HG03378 (cell line): Measurements from ENCODE around the gene AGAP6.
A peak's percentile ranks its signal among the peaks of the same experiment; 100 is the strongest.
"Not testable (repeated sequence)": the region's sequence is repeated elsewhere in the genome, so short reads cannot be mapped to it uniquely, and the experiment has no call there.

Source experiments
- ATAC-seq: cut with Tn5 transposase; IDR thresholded peaks from one replicate; pipeline ENCODE4 v1.9.1; 2021; ENCODE audit warnings: mild to moderate bottlenecking, moderate library complexity; ENCODE audit not compliant: unreplicated experiment

AGAP6 gene

DNA sequence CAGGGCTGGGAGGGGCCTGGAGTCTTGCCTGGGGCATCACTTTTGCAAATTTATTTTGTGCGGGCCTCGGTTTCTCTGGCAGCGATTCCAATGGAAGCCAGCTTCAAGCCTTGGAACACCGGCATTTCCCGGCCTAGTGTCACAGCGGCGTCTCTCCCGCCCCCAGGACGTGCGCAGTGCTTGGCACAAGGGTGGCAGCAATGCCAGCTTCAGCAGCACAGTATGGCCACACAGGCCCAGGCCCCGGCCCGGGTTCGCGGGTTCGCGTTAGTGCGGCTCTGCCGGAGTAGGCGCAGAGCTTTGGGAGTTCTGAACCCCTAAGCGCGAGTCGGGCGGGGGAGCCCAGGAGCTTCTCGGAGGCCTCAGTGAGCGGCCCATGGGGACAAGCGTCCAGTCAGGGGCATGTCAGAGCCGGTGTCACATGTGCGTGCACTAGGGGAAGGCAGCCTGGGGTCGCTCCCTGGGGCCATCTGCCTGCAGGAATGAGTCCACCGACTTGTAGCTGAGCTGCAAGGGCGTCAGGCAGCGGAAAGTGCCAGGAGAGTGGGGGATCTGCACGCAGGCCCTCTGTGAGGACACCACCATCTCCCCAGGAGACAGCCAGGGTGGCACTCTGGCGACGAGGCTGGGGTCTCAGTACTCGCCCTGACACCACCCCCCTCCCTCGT, 36.6 kb downstream of the AGAP6 start:
- not testable (repeated sequence) for ATAC-seq

DNA sequence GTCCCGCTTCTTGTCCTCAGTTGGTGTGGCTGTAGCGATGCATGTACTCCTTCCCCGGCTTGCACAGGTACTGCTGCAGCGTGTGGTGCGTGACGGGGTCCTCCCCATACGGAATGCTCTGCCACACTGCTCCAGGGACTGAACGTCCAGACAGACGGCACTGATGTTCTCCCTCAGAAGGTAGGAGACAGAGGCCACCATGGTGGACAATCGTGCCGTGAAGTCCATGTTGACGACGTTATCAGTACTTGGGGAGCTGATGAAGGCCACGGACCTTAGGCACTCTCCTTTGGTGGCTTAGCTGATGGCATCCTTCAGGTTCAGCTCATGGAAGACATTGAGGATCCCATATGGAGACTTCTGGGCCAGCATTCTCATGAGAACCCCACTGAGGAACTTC, 37.4 kb downstream of the AGAP6 start:
- no peak for ATAC-seq

DNA sequence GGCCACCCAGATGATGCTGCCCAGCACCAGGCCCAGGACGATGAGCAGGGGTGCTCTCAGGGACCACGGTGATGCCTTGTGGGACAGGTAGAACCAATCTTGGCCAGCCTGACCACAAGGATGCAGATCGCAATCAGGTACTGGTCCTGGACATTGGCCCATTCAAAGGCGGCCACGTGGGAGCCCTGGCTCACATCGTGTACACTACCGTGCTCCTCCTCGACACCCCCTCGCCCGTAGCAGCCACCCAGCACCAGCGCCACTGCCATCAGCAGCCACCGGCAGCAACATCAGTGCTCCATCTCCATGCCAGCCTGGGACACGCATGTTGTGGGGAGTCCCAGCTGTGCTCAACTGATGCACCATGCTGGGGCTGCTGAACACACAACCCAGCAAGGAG, 39.0 kb downstream of the AGAP6 start:
- ATAC-seq: no peak

DNA sequence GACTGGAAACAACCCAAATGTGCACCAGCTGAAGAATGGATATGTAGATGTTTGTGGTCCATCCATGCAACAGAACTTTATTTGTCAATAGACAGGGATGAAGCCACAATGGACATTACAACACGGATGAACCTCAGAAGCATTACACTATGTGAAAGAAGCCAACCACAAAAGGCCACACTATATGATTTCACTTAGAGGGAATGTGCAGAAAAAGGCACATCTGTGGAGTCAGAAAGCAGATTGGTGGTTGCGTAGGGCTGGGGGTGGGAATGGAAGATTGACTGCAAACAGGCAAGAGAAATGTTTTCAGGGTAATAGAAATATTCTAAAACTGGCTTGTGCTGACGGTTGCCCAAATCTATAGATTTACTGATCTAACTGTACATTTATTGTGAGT, 45.3 kb downstream of the AGAP6 start:
- no peak for ATAC-seq

DNA sequence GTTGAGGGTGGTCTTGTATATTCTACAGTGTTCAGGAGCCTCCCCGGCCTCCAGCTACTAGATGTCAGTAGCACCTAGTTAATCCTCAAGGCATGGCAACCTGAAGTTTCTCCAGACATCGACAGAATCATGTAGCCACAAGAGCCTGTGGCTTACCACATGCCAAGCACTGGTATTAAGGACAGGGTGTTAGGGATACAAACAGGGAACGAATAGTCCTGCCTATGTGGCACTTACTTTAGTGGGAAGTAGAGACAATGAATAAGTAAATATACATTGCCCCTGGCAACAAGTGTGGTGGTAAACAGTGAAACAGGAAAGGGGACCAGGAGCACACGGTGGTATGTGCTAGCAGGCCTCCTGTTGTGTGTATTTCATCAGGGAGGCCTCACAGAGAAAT, 47.1 kb downstream of the AGAP6 start:
- ATAC-seq: not testable (repeated sequence)

DNA sequence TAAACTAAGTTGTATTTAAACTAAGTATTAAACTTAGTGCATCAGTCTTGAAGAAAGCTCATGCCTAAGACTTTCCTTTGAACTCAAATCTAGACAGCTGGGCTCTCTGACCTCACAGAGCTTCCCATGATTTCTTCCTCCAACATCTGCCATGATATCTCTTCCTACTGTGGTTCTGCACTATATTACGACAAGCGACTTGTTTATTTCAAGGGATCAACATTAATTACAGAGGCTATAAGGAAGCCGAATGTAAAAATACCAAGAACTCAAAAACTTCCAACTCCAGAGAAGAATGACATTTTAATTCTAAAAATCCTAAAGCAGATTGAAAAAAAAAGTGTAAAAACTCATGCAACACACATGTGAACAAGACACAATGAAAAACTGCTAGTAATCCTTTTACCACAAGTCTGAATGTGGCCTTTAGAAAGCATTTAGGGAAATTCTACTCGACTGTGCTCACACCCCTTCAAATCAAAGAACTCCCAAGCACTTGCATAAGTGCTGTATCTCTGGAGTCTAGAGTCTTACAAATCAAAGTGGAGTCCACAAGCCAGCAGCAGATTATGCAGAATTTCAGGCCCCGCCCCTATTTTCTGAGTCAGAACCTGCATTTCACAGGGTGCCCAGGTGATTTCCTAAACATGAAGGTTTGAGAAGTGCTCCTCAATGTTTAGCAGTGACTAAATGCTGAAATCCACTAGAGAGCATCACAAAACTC, 56.9 kb downstream of the AGAP6 start:
- ATAC-seq: no peak

DNA sequence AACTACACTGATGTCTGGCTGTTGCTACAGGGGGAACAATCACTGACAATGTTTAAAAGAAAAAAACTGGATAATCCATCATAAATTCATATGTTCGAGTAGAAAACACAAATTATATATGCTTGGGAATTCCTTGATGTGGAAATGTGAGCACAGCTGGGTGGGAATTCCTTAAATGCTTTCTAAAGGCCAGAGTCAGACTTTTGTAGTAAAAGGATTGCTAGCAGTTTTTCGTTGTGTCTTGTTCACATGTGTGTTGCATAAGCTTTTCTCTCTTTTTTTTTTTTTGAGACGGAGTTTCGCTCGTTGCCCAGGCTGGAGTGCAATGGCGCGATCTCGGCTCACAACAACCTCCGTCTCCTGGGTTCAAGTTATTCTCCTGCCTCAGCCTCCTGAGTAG, 58.3 kb downstream of the AGAP6 start:
- not testable (repeated sequence) for ATAC-seq

DNA sequence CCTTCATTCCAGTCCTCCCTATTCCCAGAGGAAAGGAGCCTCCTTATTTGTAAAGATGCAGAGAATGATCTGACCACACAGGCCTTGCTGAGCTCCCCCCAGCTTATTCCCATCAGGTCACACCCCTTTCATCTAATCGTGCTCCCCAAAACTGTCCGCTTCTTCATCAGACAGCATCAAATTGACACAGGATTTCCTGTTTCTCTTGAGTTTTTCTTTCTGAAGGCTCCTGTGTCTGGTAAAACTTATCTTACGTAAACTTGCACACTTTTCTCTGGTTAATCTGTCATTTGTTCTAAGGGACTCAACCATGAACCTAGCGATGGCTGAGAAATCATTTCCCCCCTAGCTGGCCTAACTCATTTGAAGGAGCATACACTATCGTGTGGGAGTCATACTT, 59.4 kb downstream of the AGAP6 start:
- not testable (repeated sequence) for ATAC-seq

DNA sequence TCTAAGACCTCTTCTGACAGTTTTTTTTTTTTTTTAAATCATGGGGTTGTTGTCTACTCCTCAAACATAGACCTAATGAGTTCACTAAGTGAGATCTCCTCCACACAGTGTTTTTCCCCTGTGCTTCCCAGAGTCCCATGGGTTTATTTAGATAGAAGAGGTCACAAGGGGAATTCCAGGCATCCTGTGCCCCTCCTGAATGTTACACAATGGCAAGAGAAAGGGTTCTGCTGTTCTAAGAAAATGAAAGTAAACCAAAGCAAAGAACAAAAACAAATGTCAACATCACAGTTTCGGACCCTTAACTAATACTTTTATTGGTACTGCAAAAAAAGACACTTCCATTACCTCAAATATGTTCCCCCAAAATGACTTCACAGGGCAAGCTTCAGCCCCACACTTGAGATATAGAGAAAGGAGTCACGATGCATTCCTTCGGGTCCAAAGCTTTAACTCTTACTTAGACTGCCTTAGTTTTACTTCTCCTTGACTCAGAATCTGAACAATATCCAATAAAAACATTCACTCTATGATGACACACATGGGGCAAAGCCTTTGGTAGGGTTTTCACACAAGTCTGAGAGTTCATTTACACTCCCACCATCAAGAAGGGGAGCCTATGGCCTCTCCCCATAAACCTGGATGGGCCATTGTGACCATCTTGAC, 63.9 kb downstream of the AGAP6 start:
- ATAC-seq: peak; percentile 74

DNA sequence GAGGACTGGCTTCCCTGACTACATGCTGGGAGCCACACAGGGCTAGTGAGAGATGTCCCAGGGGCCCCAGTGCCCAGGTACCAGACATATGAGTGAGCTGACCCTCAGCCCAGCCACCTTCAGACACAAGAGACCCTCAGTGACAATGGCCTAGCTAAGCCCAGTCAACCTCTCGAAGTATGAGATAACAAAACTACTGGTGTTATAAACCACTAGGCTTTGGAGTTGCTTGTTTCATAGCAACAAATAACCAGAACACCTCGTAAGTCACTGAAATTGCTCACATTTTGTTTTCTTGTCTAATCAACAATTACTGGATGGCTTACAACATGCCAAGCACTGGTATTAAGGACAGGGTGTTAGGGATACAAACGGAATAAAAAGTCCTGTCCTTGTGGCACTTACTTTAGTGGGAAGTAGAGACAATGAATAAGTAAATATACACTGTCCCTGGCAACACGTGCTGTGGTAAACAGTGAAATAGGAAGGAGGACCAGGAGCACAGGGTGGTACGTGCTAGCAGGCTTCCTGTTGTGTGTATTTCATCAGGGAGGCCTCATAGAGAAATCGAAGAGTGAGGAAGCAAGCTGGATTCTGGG, 64.7 kb downstream of the AGAP6 start:
- not testable (repeated sequence) for ATAC-seq

DNA sequence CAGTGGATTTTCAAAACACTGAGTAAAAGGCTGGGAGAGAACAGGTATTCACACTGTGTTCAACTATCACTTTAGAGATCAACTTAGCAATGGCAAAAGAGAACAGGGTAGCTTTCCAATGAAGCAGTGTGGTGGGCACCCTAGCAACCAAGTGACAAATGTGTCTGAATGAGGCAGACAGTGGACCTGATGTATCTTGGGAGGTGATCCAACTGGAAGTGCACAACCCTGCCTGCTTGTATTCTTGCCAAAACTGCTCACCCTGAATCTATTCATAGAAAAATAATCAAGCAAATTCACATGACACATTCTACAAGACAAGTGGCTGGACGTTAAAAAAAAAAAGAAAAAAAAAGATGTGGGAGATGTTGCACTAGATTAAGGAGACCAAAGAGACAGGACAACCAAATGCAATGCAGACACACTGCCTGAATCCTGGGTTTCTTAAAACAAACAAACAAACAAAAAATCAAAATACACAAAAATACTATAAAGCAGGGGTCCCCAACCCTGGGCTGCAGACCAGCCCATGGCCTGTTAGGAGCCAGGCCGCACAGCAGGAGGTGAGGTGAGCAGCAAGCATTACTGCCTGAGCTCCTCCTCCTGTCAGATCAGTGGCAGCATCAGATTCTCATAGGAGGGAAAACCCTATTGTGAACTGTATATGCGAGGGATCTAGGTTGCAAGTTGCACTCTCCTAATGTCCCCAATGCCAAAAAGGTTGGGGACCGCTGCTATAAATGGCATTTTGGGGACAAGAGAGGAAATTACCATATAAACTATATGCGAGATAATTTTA, 67.5 kb downstream of the AGAP6 start:
- ATAC-seq: not testable (repeated sequence)

DNA sequence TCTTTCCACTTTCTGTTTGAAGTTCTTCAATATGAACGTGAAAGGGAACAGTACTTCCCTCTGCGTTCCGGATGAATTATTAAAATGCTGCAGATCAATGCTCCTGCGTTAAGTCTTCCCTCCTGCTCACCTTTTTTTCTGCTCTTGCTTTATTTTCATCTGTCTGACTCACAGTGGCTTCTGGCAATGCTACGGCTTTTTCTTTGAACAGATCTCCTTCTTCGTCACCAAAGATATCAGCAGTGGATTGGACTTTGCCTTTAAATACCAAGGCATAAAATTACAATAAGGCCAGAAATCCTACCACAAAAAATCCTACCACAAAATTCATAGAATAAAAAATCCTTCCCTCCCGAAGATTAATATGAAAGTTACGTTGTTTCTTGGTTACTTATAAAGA, 68.4 kb downstream of the AGAP6 start:
- not testable (repeated sequence) for ATAC-seq

DNA sequence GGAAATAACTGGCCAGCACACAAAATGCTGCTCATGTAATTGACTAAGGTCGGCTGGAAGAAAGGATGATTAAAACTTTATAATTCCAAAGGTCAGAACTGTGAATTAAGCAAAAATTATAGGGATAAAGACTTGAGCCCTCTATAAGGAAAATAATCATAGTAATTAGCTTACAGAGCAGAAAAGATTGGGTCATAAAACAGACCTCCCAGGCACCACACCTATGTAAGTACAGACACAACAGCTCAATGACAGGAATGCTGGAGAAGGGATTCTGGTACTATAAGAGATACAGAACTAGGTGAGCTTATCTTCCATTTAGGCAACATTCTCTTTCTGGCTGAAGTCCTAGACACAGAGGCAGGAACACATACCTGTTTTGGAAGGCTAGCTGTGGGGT, 70.5 kb downstream of the AGAP6 start:
- not testable (repeated sequence) for ATAC-seq

DNA sequence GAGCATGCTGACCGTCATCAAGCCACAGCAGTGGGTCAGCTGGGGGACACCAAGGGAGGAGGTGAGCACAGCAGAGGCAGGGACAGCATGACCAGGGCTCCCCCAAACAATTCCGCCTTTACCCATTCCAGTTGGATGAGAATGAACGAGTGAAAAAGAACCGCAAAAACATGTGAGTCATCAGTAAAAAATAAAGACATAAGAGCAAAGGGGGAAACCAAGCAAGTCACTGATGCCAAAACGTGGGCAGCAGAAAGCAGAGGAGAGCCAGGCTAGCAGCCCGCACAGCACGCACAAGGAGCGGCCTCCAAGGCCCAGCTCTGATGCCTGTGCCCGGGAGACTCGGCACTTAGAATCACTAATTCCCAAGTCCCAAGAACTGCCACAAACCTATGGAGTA, 71.7 kb downstream of the AGAP6 start:
- not testable (repeated sequence) for ATAC-seq
